GM12878 (cell line): ENCODE measurements around the gene ASPM.

ENCODE experiments used
- JUND ChIP-seq: IDR thresholded peaks from 2 replicates; pipeline ENCODE4 v1.6.1; 2012; ENCODE audit warnings: low read depth, mild to moderate bottlenecking, low read length, improper control_type of control experiment, moderate library complexity
- NFYB ChIP-seq: IDR thresholded peaks from 2 replicates; pipeline ENCODE4 v1.6.1; 2011; ENCODE audit warnings: low read depth, mild to moderate bottlenecking, low read length, improper control_type of control experiment, moderate library complexity; ENCODE audit not compliant: insufficient read depth

DNA sequence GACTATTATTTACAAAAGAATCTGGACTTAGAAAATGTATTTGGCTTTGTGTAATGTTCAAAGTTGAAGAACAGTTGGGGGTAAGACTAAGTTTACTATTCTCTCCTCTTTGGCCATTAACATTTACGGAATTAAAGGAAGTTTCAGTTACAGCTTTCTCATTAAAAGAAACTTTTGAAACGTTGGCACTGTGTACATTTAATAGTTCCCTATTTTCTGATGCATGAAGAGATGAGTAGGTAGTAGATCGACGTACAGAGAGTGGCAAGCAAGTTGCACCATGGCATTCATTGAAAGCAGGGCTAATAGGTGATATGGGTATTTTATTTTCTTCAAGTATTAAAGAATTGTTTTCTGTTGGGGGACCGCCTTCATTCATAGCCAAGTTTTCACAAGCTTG, 3.2 kb downstream of the ASPM start:
- no peak for TF ChIP-seq JUND
- no peak for TF ChIP-seq NFYB
